Endothelial cell of umbilical vein (primary cell): Measurements from ENCODE around the gene FAM83F. TPM values are rescaled to one million over a fixed set of nuclear protein-coding genes. Genes with fewer than 3 reads are reported as not detected.

Source experiments
- BruUV-seq: library from RNA; stranded (reverse); fragments of 400-500 nt; replicated peaks from 2 replicates; lab custom pipeline; 2021; lab: Mats Ljungman, UMichigan
- CTCF ChIA-PET: fragments of 300-600, 350-600 bp; sonication (Branson Sonifier 250); formaldehyde crosslinking; loops from one replicate; lab custom pipeline; 2021; ENCODE audit warnings: antibody characterized with exemption, inconsistent platforms; lab: Charles Lee
- POLR2A ChIA-PET: fragments of 300-600, 350-600 bp; sonication (Branson Sonifier 250); formaldehyde crosslinking; loops from one replicate; lab custom pipeline; 2021; ENCODE audit warnings: antibody characterized with exemption, inconsistent platforms; lab: Charles Lee
- DNase-seq: peaks from one replicate; pipeline ENCODE4 v3.0.0-alpha.2; 2011; ENCODE audit warnings: low read depth, low spot score
- FAIRE-seq: peaks from 2 replicates; lab custom pipeline; 2011; peaks lifted over from hg19 to GRCh38; lab: Jason Lieb, UNC
- H2AFZ ChIP-seq: 2 replicates; pipeline ENCODE4 v1.6.0; 2012; ENCODE audit warnings: low read depth, low read length, control low read depth, inconsistent platforms
- H3K27ac ChIP-seq: 2 replicates; pipeline ENCODE4 v1.5.1; 2011; ENCODE audit warnings: low read depth, mild to moderate bottlenecking, control low read depth, low read length, moderate library complexity; ENCODE audit not compliant: insufficient read depth
- H3K27me3 ChIP-seq, 2 experiments: 2 replicates each; pipeline versions ENCODE4 v1.6.0 to v1.6.1; 2011; ENCODE audit warnings: low read length in 2 of 2, mixed read lengths in 1 of 2; ENCODE audit not compliant: control insufficient read depth in 2 of 2, insufficient read depth in 2 of 2
- H3K36me3 ChIP-seq, 2 experiments: 2 replicates in 1 of 2; 3 replicates in 1 of 2; pipeline ENCODE4 v1.5.1; 2011; ENCODE audit warnings: low read length in 2 of 2, mild to moderate bottlenecking in 1 of 2, moderate library complexity in 1 of 2; ENCODE audit not compliant: control insufficient read depth in 2 of 2, insufficient read depth in 2 of 2; ENCODE audit errors: extremely low read depth in 1 of 2
- H3K4me1 ChIP-seq: 3 replicates; pipeline ENCODE4 v1.5.1; 2011; ENCODE audit warnings: mild to moderate bottlenecking, low read length; ENCODE audit not compliant: control insufficient read depth, insufficient read depth; ENCODE audit errors: extremely low read depth
- H3K4me2 ChIP-seq: 2 replicates; pipeline ENCODE4 v1.6.1; 2011; ENCODE audit warnings: low read length, control low read depth, mixed read lengths; ENCODE audit not compliant: insufficient read depth
- H3K4me3 ChIP-seq, 3 experiments: fragments of 200-600 bp in 1 of 3; sonication (generic), shearing (Covaris generic) in 1 of 3; replicated peaks in 1 of 3; 2 replicates each; pipeline ENCODE4 v1.5.1; 2011 to 2016; ENCODE audit warnings: control low read depth in 3 of 3, low read length in 3 of 3, mild to moderate bottlenecking in 2 of 3, inconsistent platforms in 1 of 3, low read depth in 1 of 3, moderate library complexity in 1 of 3; ENCODE audit not compliant: insufficient read depth in 1 of 3
- H3K79me2 ChIP-seq: 2 replicates; pipeline ENCODE4 v1.6.0; 2012; ENCODE audit warnings: low read length, inconsistent platforms; ENCODE audit not compliant: control insufficient read depth, insufficient read depth
- H3K9ac ChIP-seq: replicated peaks from 2 replicates; pipeline ENCODE3; 2011; ENCODE audit warnings: low read length, control low read depth; ENCODE audit not compliant: insufficient read depth; ENCODE audit errors: extremely low read depth
- H3K9me1 ChIP-seq: replicated peaks from 3 replicates; pipeline ENCODE4 v1.6.0; 2011; ENCODE audit warnings: mild to moderate bottlenecking, low read length; ENCODE audit not compliant: control insufficient read depth, insufficient read depth; ENCODE audit errors: extremely low read depth
- H3K9me3 ChIP-seq: replicated peaks from 2 replicates; pipeline ENCODE4 v1.5.1; 2012; ENCODE audit warnings: low read length, inconsistent platforms; ENCODE audit not compliant: control insufficient read depth, insufficient read depth
- H4K20me1 ChIP-seq: replicated peaks from 2 replicates; pipeline ENCODE3; 2011; ENCODE audit warnings: mild to moderate bottlenecking, low read length; ENCODE audit not compliant: control insufficient read depth, insufficient read depth; ENCODE audit errors: extremely low read depth
- EZH2 ChIP-seq: IDR thresholded peaks from 2 replicates; pipeline ENCODE4 v1.6.1; 2012; ENCODE audit warnings: borderline replicate concordance, low read depth, mild to moderate bottlenecking, moderate library complexity, low read length, inconsistent platforms; ENCODE audit not compliant: severe bottlenecking
- FOS ChIP-seq: IDR thresholded peaks from 2 replicates; pipeline ENCODE4 v1.6.1; 2011; ENCODE audit warnings: mild to moderate bottlenecking, low read length, moderate library complexity, borderline replicate concordance; ENCODE audit not compliant: insufficient read depth
- GATA2 ChIP-seq: IDR thresholded peaks from 2 replicates; pipeline ENCODE4 v1.7.0; 2011; ENCODE audit warnings: low read depth, mild to moderate bottlenecking, moderate library complexity, mixed read lengths, low read length; ENCODE audit not compliant: insufficient read length, insufficient read depth
- JUN ChIP-seq: IDR thresholded peaks from 2 replicates; pipeline ENCODE4 v1.6.1; 2011; ENCODE audit warnings: borderline replicate concordance, low read depth; ENCODE audit not compliant: insufficient read length, insufficient read depth
- MYC ChIP-seq: IDR thresholded peaks from one replicate; pipeline ENCODE4 v1.6.1; 2011; ENCODE audit warnings: mild to moderate bottlenecking, low read depth, low read length
- POLR2A ChIP-seq: IDR thresholded peaks from 2 replicates; pipeline ENCODE4 v1.6.1; 2012; ENCODE audit warnings: low read depth, mild to moderate bottlenecking, control low read depth, low read length
- POLR2AphosphoS5 ChIP-seq: IDR thresholded peaks from 2 replicates; pipeline ENCODE4 v1.6.1; 2012; ENCODE audit warnings: low read depth, mild to moderate bottlenecking, control low read depth, low read length, moderate library complexity; ENCODE audit not compliant: insufficient read depth
- dilution Hi-C: fragments of 300-500 bp; cut with MboI; formaldehyde crosslinking; loops from one replicate; pipeline ENCODE4 v1.15.0; 2019; ENCODE audit warnings: low sequenced_read_pairs; ENCODE audit not compliant: extremely low pct_ligation_motif_present
- intact Hi-C: fragments of 100-400 bp; cut with micrococcal nuclease; formaldehyde crosslinking; loops from one replicate; pipeline ENCODE4 v1.10.0; 2022
- polyA plus RNA-seq, 4 experiments: library from polyadenylated mRNA; depleted of rRNA in 3 of 4; stranded (reverse) in 3 of 4; unstranded in 1 of 4; fragments of >200 nt; gene quantifications; 2 replicates each; pipeline versions ENCODE4 v1.2.1 to v1.2.3, GENCODE V29; 2011 to 2012; ENCODE audit warnings: missing spikeins in 1 of 4
- total RNA-seq: library from RNA; stranded (reverse); gene quantifications from 2 replicates; pipeline ENCODE4 v1.2.3, GENCODE V29; 2021
- TF ChIP-seq, protein P1 (sequence below), 2 donors: IDR thresholded peaks; 1 replicate in 1 of 2; 2 replicates in 1 of 2; pipeline ENCODE4 v1.5.1; 2011; ENCODE audit warnings: low read length in 2 of 2, mild to moderate bottlenecking in 2 of 2, moderate library complexity in 2 of 2, control low read depth in 1 of 2, inconsistent platforms in 1 of 2, low read depth in 1 of 2; ENCODE audit not compliant: insufficient read depth in 1 of 2; ENCODE audit errors: extremely low read depth in 1 of 2
- TF ChIP-seq, protein P2 (sequence below): IDR thresholded peaks from 2 replicates; pipeline ENCODE4 v1.6.1; 2011; ENCODE audit not compliant: insufficient read depth, insufficient read length

Gene FAM83F
- total and polyA plus RNA-seq, 2 donors (not counting 3 experiments of a cell fraction or from before 2014, with no cell fraction given) = not detected

DNA sequence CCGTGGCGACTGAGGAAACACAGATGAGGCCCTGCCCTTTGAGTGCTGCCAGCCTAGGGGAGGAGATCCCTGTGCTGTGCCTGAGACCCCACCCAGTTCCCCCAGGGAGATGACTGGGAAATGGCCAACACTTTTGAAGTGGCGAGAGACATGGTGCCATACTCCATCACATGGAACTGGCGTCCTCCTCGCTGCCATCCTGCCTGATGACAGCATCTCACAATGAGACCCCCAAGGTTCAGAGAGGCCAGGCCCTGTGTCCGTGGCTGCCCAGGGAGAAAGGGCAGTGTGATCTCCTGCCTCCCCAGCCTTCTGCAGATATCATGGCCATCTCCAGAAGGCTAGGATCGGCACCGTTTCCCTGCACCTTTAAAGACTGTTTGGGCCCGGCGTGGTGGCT, 31.1 kb downstream of the FAM83F start:
- no peak overlapping the region for H3K9ac ChIP-seq
- no peaks in the 10 kb centered on the region for H3K27me3 ChIP-seq
- H3K79me2 ChIP-seq = no peaks in the 10 kb centered on the region
- dilution Hi-C loops = no loop called here
- no peak overlapping the region for H3K4me2 ChIP-seq
- intact Hi-C loops = loop anchor here (2.0 to 10.0 kb wide), 4 partner anchors 67 to 491 kb away; no protein-coding TSS in a partner anchor
- no peak overlapping the region for H3K4me3 ChIP-seq
- no peak overlapping the region for H3K27ac ChIP-seq
- no TSS peak for BruUV-seq
- H3K9me3 ChIP-seq = no peaks in the 10 kb centered on the region
- no peaks in the 10 kb centered on the region for H3K36me3 ChIP-seq
- H3K4me1 ChIP-seq = no peaks in the 10 kb centered on the region
- no peaks in the 10 kb centered on the region for H3K9me1 ChIP-seq
- H2AFZ ChIP-seq = no peak overlapping the region
- FAIRE-seq (no peak), DNase-seq (no peak)
- H4K20me1 ChIP-seq = no peaks in the 10 kb centered on the region
- CTCF ChIA-PET = interaction anchor here (0.9 to 4.7 kb wide), 16 partner anchors 10 to 501 kb away, joined by 3 to 157 read pairs (median 17); no protein-coding TSS in a partner anchor
- POLR2A ChIA-PET = no interaction called here
- no peak for TF ChIP-seq POLR2A
- TF ChIP-seq, protein P1, sequence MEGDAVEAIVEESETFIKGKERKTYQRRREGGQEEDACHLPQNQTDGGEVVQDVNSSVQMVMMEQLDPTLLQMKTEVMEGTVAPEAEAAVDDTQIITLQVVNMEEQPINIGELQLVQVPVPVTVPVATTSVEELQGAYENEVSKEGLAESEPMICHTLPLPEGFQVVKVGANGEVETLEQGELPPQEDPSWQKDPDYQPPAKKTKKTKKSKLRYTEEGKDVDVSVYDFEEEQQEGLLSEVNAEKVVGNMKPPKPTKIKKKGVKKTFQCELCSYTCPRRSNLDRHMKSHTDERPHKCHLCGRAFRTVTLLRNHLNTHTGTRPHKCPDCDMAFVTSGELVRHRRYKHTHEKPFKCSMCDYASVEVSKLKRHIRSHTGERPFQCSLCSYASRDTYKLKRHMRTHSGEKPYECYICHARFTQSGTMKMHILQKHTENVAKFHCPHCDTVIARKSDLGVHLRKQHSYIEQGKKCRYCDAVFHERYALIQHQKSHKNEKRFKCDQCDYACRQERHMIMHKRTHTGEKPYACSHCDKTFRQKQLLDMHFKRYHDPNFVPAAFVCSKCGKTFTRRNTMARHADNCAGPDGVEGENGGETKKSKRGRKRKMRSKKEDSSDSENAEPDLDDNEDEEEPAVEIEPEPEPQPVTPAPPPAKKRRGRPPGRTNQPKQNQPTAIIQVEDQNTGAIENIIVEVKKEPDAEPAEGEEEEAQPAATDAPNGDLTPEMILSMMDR (IDR thresholded peaks at IDR 0.05; ENCODE audit: extremely low read depth in 1 of 2, insufficient read depth in 1 of 2, low read depth in 1 of 2, low read length in 2 of 2) = no peak
- TF ChIP-seq, protein P2, sequence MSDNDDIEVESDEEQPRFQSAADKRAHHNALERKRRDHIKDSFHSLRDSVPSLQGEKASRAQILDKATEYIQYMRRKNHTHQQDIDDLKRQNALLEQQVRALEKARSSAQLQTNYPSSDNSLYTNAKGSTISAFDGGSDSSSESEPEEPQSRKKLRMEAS = no peak

DNA sequence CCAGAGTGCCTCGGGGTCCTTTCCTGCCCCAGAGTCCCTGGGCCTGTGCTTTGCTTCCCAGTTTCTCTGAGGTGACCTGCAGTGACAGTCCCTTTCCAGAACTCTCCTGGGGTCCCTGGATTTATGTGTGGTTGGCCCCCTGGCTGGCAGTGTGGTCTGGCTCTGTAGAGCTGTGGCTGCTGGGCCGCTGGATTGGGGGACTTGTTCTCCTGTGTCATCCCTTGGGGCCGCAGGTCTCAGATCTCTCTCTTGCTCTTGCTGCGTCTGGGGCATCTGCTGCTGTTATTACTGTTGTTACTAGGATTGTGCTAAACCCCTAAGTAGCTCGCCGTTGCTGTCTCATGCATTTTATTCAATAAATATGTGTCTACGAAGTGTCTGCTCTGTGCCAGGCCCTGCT, 31.9 kb downstream of the FAM83F start:
- FAIRE-seq = no peak
- Histone ChIP-seq H4K20me1 (no peaks in the 10 kb centered on the region), H3K9ac (no peak overlapping the region), H3K27me3 (no peaks in the 10 kb centered on the region), H2AFZ (no peak overlapping the region), H3K9me3 (no peaks in the 10 kb centered on the region), H3K27ac (no peak overlapping the region), H3K4me3 (no peak overlapping the region), H3K79me2 (no peaks in the 10 kb centered on the region), H3K4me1 (no peaks in the 10 kb centered on the region), H3K9me1 (no peaks in the 10 kb centered on the region), H3K4me2 (no peak overlapping the region), H3K36me3 (no peaks in the 10 kb centered on the region)
- BruUV-seq = no TSS peak
- intact Hi-C loops (loop anchor here (10.0 kb wide), 1 partner anchor 222 kb away; no protein-coding TSS in a partner anchor), dilution Hi-C loops (no loop called here)
- CTCF ChIA-PET = interaction anchor here (1.1 to 4.7 kb wide), 3 partner anchors 9 to 491 kb away, joined by 5 to 157 read pairs (median 43); no protein-coding TSS in a partner anchor
- TF ChIP-seq EZH2 = no peak
- TF ChIP-seq, protein P1 (IDR thresholded peaks at IDR 0.05; ENCODE audit: extremely low read depth in 1 of 2, insufficient read depth in 1 of 2, low read depth in 1 of 2, low read length in 2 of 2) = no peak
- TF ChIP-seq JUN = no peak
- TF ChIP-seq POLR2A = no peak
- TF ChIP-seq, protein P2 = no peak
- TF ChIP-seq POLR2AphosphoS5 = no peak
- TF ChIP-seq MYC = no peak
- TF ChIP-seq GATA2 = no peak
- no peak for TF ChIP-seq FOS
- no peak for DNase-seq
- POLR2A ChIA-PET = no interaction called here
